CD8-positive, alpha-beta memory T cell (primary cell): ENCODE data around the gene ACACB. TPM values are rescaled to one million over a fixed set of nuclear protein-coding genes. Genes with fewer than 3 reads are reported as not detected.

Source experiments
- CTCF ChIA-PET: fragments of 350-600 bp; sonication (Branson Sonifier 250); formaldehyde crosslinking; loops from one replicate; lab custom pipeline; 2021; ENCODE audit warnings: antibody characterized with exemption; lab: Charles Lee
- POLR2A ChIA-PET: fragments of 350-600 bp; sonication (Branson Sonifier 250); formaldehyde crosslinking; loops from one replicate; lab custom pipeline; 2021; ENCODE audit warnings: antibody characterized with exemption; lab: Charles Lee
- DNase-seq, 5 donors: peaks; one replicate each; pipeline versions ENCODE4 v3.0.0 to v3.0.0-alpha.2; 2020 to 2022; ENCODE audit warnings: mixed read lengths in 1 of 5
- H3K27ac ChIP-seq: one replicate; pipeline ENCODE4 v1.7.0; 2013; ENCODE audit warnings: low read depth, mild to moderate bottlenecking, low read length, moderate library complexity
- H3K27me3 ChIP-seq: 2 replicates; pipeline ENCODE4 v1.7.0; 2013; ENCODE audit warnings: low read length, mild to moderate bottlenecking; ENCODE audit not compliant: insufficient read depth, poor library complexity, severe bottlenecking
- H3K36me3 ChIP-seq: 2 replicates; pipeline ENCODE4 v1.7.0; 2013; ENCODE audit warnings: mild to moderate bottlenecking, low read length, moderate library complexity; ENCODE audit not compliant: insufficient read depth
- H3K4me1 ChIP-seq: 2 replicates; pipeline ENCODE4 v1.7.0; 2013; ENCODE audit warnings: mild to moderate bottlenecking, low read length, moderate library complexity; ENCODE audit not compliant: insufficient read depth
- H3K4me3 ChIP-seq: 2 replicates; pipeline ENCODE4 v1.7.0; 2013; ENCODE audit warnings: mild to moderate bottlenecking, low read length
- H3K9me3 ChIP-seq: 2 replicates; pipeline ENCODE4 v1.7.0; 2013; ENCODE audit warnings: mild to moderate bottlenecking, low read length
- H3K27ac Mint-ChIP-seq, 8 donors: one replicate each; pipeline ENCODE4 v1.8.0; 2020 to 2021; ENCODE audit warnings: mixed read lengths in 8 of 8, mild to moderate bottlenecking in 6 of 8, inconsistent platforms in 3 of 8, moderate library complexity in 3 of 8
- H3K27me3 Mint-ChIP-seq, 2 donors: one replicate each; pipeline ENCODE4 v1.8.0; 2020 to 2021; ENCODE audit warnings: mixed read lengths in 2 of 2, mild to moderate bottlenecking in 1 of 2, moderate library complexity in 1 of 2
- H3K36me3 Mint-ChIP-seq, 3 donors: one replicate each; pipeline ENCODE4 v1.8.0; 2020 to 2021; ENCODE audit warnings: mixed read lengths in 3 of 3, inconsistent platforms in 1 of 3, mild to moderate bottlenecking in 1 of 3
- H3K4me1 Mint-ChIP-seq, 3 donors: one replicate each; pipeline ENCODE4 v1.8.0; 2020 to 2021; ENCODE audit warnings: mixed read lengths in 3 of 3, inconsistent platforms in 1 of 3, mild to moderate bottlenecking in 1 of 3
- H3K4me3 Mint-ChIP-seq, 7 donors: one replicate each; pipeline ENCODE4 v1.8.0; 2020 to 2021; ENCODE audit warnings: mixed read lengths in 7 of 7, mild to moderate bottlenecking in 6 of 7, moderate library complexity in 4 of 7, inconsistent platforms in 2 of 7
- H3K9me3 Mint-ChIP-seq, 5 donors: one replicate each; pipeline ENCODE4 v1.8.0; 2020 to 2022; ENCODE audit warnings: mixed read lengths in 5 of 5, mild to moderate bottlenecking in 3 of 5, moderate library complexity in 2 of 5, inconsistent platforms in 1 of 5
- polyA plus RNA-seq: library from polyadenylated mRNA; unstranded; fragments of 300-500 nt; fragmentation: Illumina TruSeq; gene quantifications from one replicate; pipeline ENCODE4 v1.2.3, GENCODE V29; 2021
- total RNA-seq, 2 experiments: library from RNA; stranded (reverse); gene quantifications; one replicate each; pipeline ENCODE4 v1.2.3, GENCODE V29; 2021

The ACACB gene
- total and polyA plus RNA-seq, 3 experiments from 2014 or later = 1.4 to 7.9 (median 7.8) TPM

DNA sequence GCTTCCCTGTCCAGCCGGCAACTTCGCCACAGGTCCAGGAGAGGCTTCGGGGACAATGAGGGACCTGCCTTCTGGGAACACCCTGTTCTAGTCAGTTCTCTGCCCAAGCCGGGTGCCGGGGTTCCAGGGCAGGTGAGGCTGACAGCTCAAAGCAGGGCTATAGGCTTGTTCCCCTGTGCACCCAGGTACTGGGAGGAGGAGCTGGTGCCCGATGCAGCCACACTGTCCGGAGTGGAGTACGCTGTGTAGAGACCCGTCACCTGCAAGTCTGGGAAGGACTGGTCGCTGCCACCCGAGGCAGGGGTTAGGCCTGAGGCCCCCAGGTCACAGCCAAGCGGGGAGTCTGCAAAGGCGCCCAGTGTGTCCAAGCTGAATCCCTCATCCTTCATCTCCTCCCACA is 163.1 kb downstream of the ACACB start:
- ChIA-PET POLR2A (no interaction called here), CTCF (no interaction called here)
- Mint-ChIP-seq H3K4me3 (no peak overlapping the region), H3K4me1 (no peaks in the 10 kb centered on the region), H3K27me3 (peaks cover 3 to 9% of the 10 kb centered on the region in 2 donors), H3K36me3 (no peaks in the 10 kb centered on the region), H3K9me3 (peaks cover 0 to 2% (median 0%) of the 10 kb centered on the region in 5 donors), H3K27ac (no peak overlapping the region)
- H3K27ac ChIP-seq = no peak overlapping the region
- H3K4me3 ChIP-seq = no peak overlapping the region
- DNase-seq = no peak
- no peaks in the 10 kb centered on the region for H3K27me3 ChIP-seq
- H3K36me3 ChIP-seq = no peaks in the 10 kb centered on the region
- no peaks in the 10 kb centered on the region for H3K9me3 ChIP-seq
- H3K4me1 ChIP-seq = no peaks in the 10 kb centered on the region

DNA sequence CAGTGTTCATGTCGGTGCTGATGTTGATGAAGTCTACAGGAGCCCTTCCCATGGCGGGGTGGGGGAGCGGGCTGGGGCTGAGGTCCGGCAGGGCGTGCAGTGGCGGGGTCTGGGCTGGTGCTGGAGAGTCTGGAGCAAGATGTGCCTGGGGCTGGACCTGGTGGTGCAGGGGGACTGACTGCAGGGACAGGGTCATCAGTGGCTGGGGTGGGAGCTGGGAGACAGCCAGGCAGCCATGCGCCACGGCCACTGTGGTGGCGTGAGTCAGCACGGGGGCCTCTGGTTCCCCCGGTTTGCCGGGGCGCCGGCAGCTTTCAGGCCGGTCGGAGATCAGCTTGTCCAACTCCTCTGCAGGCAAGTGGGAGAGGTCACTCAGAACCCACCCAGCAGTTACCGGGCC is 165.1 kb downstream of the ACACB start:
- H3K9me3 Mint-ChIP-seq = no peaks in the 10 kb centered on the region
- H3K27me3 ChIP-seq = no peaks in the 10 kb centered on the region
- CTCF ChIA-PET = no interaction called here
- no peaks in the 10 kb centered on the region for H3K27me3 Mint-ChIP-seq
- no peak overlapping the region for H3K27ac ChIP-seq
- H3K4me3 ChIP-seq = no peak overlapping the region
- no peak overlapping the region for H3K27ac Mint-ChIP-seq
- no peaks in the 10 kb centered on the region for H3K36me3 ChIP-seq
- no peaks in the 10 kb centered on the region for H3K9me3 ChIP-seq
- no peak for DNase-seq
- H3K36me3 Mint-ChIP-seq = no peaks in the 10 kb centered on the region
- no peaks in the 10 kb centered on the region for H3K4me1 ChIP-seq
- H3K4me3 Mint-ChIP-seq = no peak overlapping the region
- POLR2A ChIA-PET = no interaction called here
- no peaks in the 10 kb centered on the region for H3K4me1 Mint-ChIP-seq

DNA sequence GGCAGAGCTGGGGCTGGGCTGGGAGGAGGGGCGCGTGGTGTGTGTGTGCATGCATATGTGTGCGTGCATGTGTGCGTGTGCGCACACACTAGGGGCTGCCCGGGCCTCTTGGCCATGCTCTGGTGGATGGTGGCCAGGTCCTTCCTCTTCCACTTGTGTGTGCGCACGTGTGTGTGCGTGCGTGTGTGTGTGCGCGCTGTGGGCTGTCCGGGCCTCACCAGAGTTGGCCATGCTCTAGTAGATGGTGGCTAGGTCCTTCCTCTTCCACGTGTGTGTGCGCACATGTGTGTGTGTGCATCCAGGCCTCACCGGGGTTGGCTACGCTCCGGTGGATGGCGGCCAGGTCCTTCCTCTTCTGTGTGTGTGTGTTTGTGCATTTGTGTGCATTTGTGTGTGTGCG is 168.0 kb downstream of the ACACB start:
- no peaks in the 10 kb centered on the region for H3K36me3 Mint-ChIP-seq
- Histone ChIP-seq H3K36me3 (no peaks in the 10 kb centered on the region), H3K27me3 (no peaks in the 10 kb centered on the region), H3K4me3 (no peak overlapping the region), H3K9me3 (no peaks in the 10 kb centered on the region), H3K4me1 (no peaks in the 10 kb centered on the region), H3K27ac (no peak overlapping the region)
- no peaks in the 10 kb centered on the region for H3K4me1 Mint-ChIP-seq
- H3K27ac Mint-ChIP-seq = no peak overlapping the region
- no peaks in the 10 kb centered on the region for H3K9me3 Mint-ChIP-seq
- ChIA-PET POLR2A (no interaction called here), CTCF (no interaction called here)
- no peak for DNase-seq
- peaks cover 3 to 7% of the 10 kb centered on the region in 2 donors for H3K27me3 Mint-ChIP-seq
- H3K4me3 Mint-ChIP-seq = no peak overlapping the region

DNA sequence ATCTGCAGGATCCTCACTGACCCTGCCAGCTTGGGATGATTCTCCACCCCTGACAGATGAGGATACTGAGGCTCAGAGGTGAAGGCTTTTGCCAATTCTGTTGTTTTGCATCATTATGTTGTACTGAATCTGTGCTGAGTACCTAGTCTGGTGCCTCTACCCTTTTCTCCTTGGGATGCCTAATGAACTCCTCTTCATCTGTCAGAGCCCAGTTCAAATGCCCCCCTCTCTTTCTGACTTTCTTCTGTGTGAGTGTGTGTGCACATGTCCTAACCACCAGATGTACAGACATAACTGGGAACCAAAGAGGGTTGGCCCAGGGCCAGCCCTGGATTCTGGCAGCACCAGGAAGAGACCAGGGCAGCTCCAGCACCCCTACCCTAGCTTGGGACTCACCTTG is 169.9 kb downstream of the ACACB start:
- Mint-ChIP-seq H3K9me3 (no peaks in the 10 kb centered on the region), H3K27ac (no peak overlapping the region), H3K27me3 (peaks cover 7 to 17% of the 10 kb centered on the region in 2 donors), H3K36me3 (no peaks in the 10 kb centered on the region), H3K4me1 (no peaks in the 10 kb centered on the region), H3K4me3 (no peak overlapping the region)
- no peak for DNase-seq
- no peak overlapping the region for H3K4me3 ChIP-seq
- H3K27ac ChIP-seq = no peak overlapping the region
- no peaks in the 10 kb centered on the region for H3K4me1 ChIP-seq
- H3K9me3 ChIP-seq = no peaks in the 10 kb centered on the region
- CTCF ChIA-PET = no interaction called here
- no peaks in the 10 kb centered on the region for H3K36me3 ChIP-seq
- POLR2A ChIA-PET = no interaction called here
- no peaks in the 10 kb centered on the region for H3K27me3 ChIP-seq

DNA sequence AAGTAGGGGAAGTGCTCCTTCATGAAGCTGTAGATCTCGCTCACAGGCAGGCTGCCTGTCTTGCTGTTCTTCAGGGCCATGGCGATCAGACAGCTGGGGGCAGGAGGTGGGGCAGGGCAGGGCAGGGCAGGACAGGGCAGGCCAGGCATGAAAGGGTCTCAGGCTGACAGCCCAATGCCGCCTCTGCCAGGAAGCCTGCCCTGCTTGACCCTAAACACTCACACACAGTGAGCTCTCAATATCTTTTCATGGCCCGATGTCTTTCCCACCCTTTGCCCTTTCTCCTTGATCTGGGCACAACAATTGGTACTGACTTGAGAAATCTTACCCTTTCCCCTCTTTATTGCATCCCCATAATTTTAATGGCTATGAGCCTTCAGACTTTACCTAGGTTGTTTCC is 170.3 kb downstream of the ACACB start:
- DNase-seq = no peak
- no peaks in the 10 kb centered on the region for H3K9me3 Mint-ChIP-seq
- H3K27me3 Mint-ChIP-seq = peaks cover 8 to 17% of the 10 kb centered on the region in 2 donors
- POLR2A ChIA-PET = no interaction called here
- Histone ChIP-seq H3K4me1 (no peaks in the 10 kb centered on the region), H3K9me3 (no peaks in the 10 kb centered on the region), H3K27ac (no peak overlapping the region), H3K27me3 (no peaks in the 10 kb centered on the region), H3K36me3 (no peaks in the 10 kb centered on the region), H3K4me3 (no peak overlapping the region)
- H3K36me3 Mint-ChIP-seq = no peaks in the 10 kb centered on the region
- H3K4me1 Mint-ChIP-seq = no peaks in the 10 kb centered on the region
- H3K4me3 Mint-ChIP-seq = no peak overlapping the region
- CTCF ChIA-PET = no interaction called here
- H3K27ac Mint-ChIP-seq = no peak overlapping the region

DNA sequence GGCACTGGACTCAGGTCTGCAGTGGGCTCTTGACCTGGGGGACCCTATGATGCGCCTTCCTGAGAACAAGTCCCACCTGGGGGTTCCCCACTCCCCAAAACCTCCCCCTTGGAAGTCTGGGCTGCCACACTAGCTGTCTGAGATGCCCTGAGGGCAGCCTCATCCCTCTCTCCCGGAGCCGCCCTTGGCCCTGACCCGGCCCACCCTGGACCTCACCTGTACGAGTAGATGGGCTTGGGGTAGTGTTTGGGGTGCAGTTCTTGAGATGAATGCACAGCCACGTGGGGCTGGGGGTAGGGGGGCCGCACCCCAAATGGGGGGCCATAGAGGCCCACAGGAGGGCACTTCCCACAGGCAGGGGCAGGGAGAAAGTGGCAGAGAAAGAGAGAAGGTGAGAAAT is 170.8 kb downstream of the ACACB start:
- peaks cover 9 to 19% of the 10 kb centered on the region in 2 donors for H3K27me3 Mint-ChIP-seq
- no peaks in the 10 kb centered on the region for H3K4me1 Mint-ChIP-seq
- H3K9me3 Mint-ChIP-seq = no peaks in the 10 kb centered on the region
- ChIA-PET POLR2A (no interaction called here), CTCF (no interaction called here)
- no peak overlapping the region for H3K27ac Mint-ChIP-seq
- Histone ChIP-seq H3K9me3 (no peaks in the 10 kb centered on the region), H3K4me1 (no peaks in the 10 kb centered on the region), H3K36me3 (no peaks in the 10 kb centered on the region), H3K27ac (no peak overlapping the region), H3K27me3 (no peaks in the 10 kb centered on the region), H3K4me3 (no peak overlapping the region)
- no peaks in the 10 kb centered on the region for H3K36me3 Mint-ChIP-seq
- H3K4me3 Mint-ChIP-seq = no peak overlapping the region
- DNase-seq = no peak

DNA sequence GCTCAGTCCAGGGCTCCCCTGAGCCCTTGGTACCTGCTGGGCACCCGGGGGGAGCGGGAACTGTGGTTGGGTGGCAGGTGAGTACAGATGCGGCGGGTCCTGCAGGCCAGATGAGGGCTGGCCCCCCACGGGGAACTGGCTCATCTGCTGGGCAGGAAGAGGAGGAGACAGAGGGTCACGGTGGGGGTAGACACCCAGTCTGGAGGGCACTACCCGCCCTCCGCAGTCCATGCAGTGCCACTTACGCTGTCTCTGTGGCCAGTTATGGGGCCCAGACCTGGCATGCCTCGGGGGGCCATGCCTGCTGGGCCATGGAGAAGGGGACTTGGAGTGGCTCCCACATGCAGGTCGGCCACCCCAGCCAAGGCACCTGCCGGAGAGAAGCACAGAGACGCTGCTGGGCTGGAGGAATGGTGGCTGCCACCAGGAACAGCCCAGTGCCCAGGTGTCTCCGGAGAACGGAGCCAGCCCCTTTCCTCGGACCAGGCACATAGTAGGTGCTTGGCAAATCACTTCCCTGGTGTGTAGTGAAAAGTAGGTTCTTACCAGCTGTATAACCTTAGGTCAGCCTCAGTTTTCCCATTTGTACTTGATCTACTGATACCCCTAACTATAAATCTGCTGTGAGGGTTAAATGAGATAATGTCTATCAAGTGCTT is 171.6 kb downstream of the ACACB start:
- H3K27me3 Mint-ChIP-seq = peaks cover 13 to 26% of the 10 kb centered on the region in 2 donors
- H3K36me3 Mint-ChIP-seq = no peaks in the 10 kb centered on the region
- Histone ChIP-seq H3K36me3 (no peaks in the 10 kb centered on the region), H3K9me3 (no peaks in the 10 kb centered on the region), H3K4me1 (no peaks in the 10 kb centered on the region), H3K27ac (no peak overlapping the region), H3K27me3 (no peaks in the 10 kb centered on the region), H3K4me3 (no peak overlapping the region)
- no peak for DNase-seq
- ChIA-PET CTCF (interaction anchor here (0.6 kb wide), 1 partner anchor 203 kb away, joined by 3 read pairs; no protein-coding TSS in a partner anchor), POLR2A (no interaction called here)
- H3K27ac Mint-ChIP-seq = no peak overlapping the region
- H3K4me1 Mint-ChIP-seq = no peaks in the 10 kb centered on the region
- H3K9me3 Mint-ChIP-seq = no peaks in the 10 kb centered on the region
- no peak overlapping the region for H3K4me3 Mint-ChIP-seq

DNA sequence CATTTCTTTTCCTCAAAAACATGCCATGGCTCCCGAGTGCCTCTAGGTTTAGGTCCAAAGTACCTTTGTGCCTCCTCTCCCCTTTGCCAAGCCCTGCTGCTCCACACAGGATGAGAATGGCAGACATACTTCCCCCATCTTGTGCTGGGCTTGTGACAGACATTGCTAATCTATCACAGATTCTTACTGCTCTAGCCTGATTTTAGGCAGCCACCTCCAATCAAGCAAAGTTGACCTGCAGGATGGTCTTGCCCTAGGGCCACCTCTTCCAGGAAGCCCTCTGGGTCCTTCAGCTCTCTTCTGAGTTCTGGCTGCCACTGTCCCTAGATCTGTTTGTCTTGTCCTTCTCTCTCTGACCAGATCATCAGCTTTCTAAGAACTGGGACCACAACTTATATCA is 172.2 kb downstream of the ACACB start:
- H3K36me3 Mint-ChIP-seq = no peaks in the 10 kb centered on the region
- Histone ChIP-seq H3K4me1 (no peaks in the 10 kb centered on the region), H3K36me3 (no peaks in the 10 kb centered on the region), H3K27ac (no peak overlapping the region), H3K27me3 (no peaks in the 10 kb centered on the region), H3K4me3 (no peak overlapping the region), H3K9me3 (no peaks in the 10 kb centered on the region)
- no peak overlapping the region for H3K4me3 Mint-ChIP-seq
- ChIA-PET CTCF (interaction anchor here (0.6 kb wide), 1 partner anchor 204 kb away, joined by 3 read pairs; no protein-coding TSS in a partner anchor), POLR2A (no interaction called here)
- no peak overlapping the region for H3K27ac Mint-ChIP-seq
- no peaks in the 10 kb centered on the region for H3K9me3 Mint-ChIP-seq
- H3K27me3 Mint-ChIP-seq = peaks cover 18 to 31% of the 10 kb centered on the region in 2 donors
- no peak for DNase-seq
- no peaks in the 10 kb centered on the region for H3K4me1 Mint-ChIP-seq
